K562 (cell line): ENCODE results near the gene MPC2. TPM values are rescaled to one million over a fixed set of nuclear protein-coding genes. Genes with fewer than 3 reads are reported as not detected.

Experiments
- ATF1 ChIP-seq, 2 experiments: fragments of 450-650 bp in 1 of 2; IDR thresholded peaks; 2 replicates each; pipeline ENCODE4 v1.6.1; 2016; ENCODE audit warnings: missing compliant biosample characterization in 1 of 2, missing genetic modification characterization in 1 of 2
- BCL6 ChIP-seq: fragments of 250-450 bp; sonication (Bioruptor Pico); IDR thresholded peaks from 2 replicates; pipeline ENCODE4 v1.4.0; 2020
- C11orf30 ChIP-seq: fragments of 450-650 bp; IDR thresholded peaks from 2 replicates; pipeline ENCODE4 v1.6.1; 2016; ENCODE audit warnings: low read depth, mild to moderate bottlenecking
- CCNT2 ChIP-seq: IDR thresholded peaks from 2 replicates; pipeline ENCODE4 v1.6.1; 2011; ENCODE audit warnings: borderline replicate concordance, low read depth, mild to moderate bottlenecking, moderate library complexity, mixed read lengths, low read length; ENCODE audit not compliant: insufficient read length; ENCODE audit errors: extremely low read depth
- JUN ChIP-seq, 2 experiments: sonication (generic) in 1 of 2; formaldehyde crosslinking in 1 of 2; IDR thresholded peaks; 2 replicates each; pipeline versions ENCODE4 v1.6.1 to v1.8.0; 2012 to 2022; ENCODE audit warnings: borderline replicate concordance in 2 of 2, mild to moderate bottlenecking in 2 of 2, improper control_type of control experiment in 1 of 2, low read depth in 1 of 2, low read length in 1 of 2, missing genetic modification reagents in 1 of 2
- MEF2D ChIP-seq: conservative IDR thresholded peaks from 2 replicates; pipeline ENCODE4 v1.6.1; 2016; ENCODE audit warnings: low read depth, missing genetic modification characterization, missing compliant biosample characterization
- MXI1 ChIP-seq: IDR thresholded peaks from 2 replicates; pipeline ENCODE4 v1.6.1; 2011; ENCODE audit warnings: low read depth, mild to moderate bottlenecking, improper control_type of control experiment, low read length
- NELFE ChIP-seq: IDR thresholded peaks from 2 replicates; pipeline ENCODE4 v1.6.1; 2011; ENCODE audit warnings: mild to moderate bottlenecking; ENCODE audit not compliant: insufficient read depth, insufficient read length
- PHF8 ChIP-seq: fragments of 200-600 bp; sonication (generic); IDR thresholded peaks from 2 replicates; pipeline ENCODE4 v1.6.1; 2012; ENCODE audit warnings: mixed run types, mild to moderate bottlenecking, inconsistent platforms, low read length, moderate library complexity, borderline replicate concordance
- RB1 ChIP-seq: fragments of 450-650 bp; IDR thresholded peaks from 2 replicates; pipeline ENCODE4 v1.6.1; 2017; ENCODE audit warnings: low read depth, mild to moderate bottlenecking
- TCF3 ChIP-seq: sonication (generic); formaldehyde crosslinking; IDR thresholded peaks from 2 replicates; pipeline ENCODE4 v1.4.0; 2020; ENCODE audit warnings: mild to moderate bottlenecking, missing genetic modification reagents
- TOE1 ChIP-seq, 2 experiments: fragments of 450-650 bp in 1 of 2; sonication (generic) in 1 of 2; formaldehyde crosslinking in 1 of 2; IDR thresholded peaks; 2 replicates each; pipeline versions ENCODE4 v1.7.1 to v1.8.0; 2016 to 2022; ENCODE audit warnings: borderline replicate concordance in 2 of 2, mild to moderate bottlenecking in 2 of 2, antibody characterized with exemption in 1 of 2, inconsistent platforms in 1 of 2, low read depth in 1 of 2, missing genetic modification reagents in 1 of 2, moderate library complexity in 1 of 2
- ZC3H8 ChIP-seq: fragments of 450-650 bp; IDR thresholded peaks from 2 replicates; pipeline ENCODE4 v1.6.1; 2017
- ZKSCAN3 ChIP-seq: fragments of 250-450 bp; sonication (Bioruptor Pico); IDR thresholded peaks from 2 replicates; pipeline ENCODE4 v1.4.0; 2020
- ZNF239 ChIP-seq: fragments of 250-450 bp; sonication (Bioruptor Pico); IDR thresholded peaks from 2 replicates; pipeline ENCODE4 v1.4.0; 2020; ENCODE audit warnings: mild to moderate bottlenecking
- ZNF24 ChIP-seq: fragments of 450-650 bp; IDR thresholded peaks from 2 replicates; pipeline ENCODE4 v1.6.1; 2016
- ZNF282 ChIP-seq: sonication (generic); formaldehyde crosslinking; IDR thresholded peaks from 2 replicates; pipeline ENCODE4 v1.8.1; 2023; ENCODE audit warnings: missing genetic modification reagents
- ZNF408 ChIP-seq: fragments of 250-450 bp; sonication (Bioruptor Pico); IDR thresholded peaks from 2 replicates; pipeline ENCODE4 v1.4.0; 2020; ENCODE audit warnings: low read depth, mild to moderate bottlenecking, moderate library complexity
- ZNF584 ChIP-seq: fragments of 200-800 bp; sonication (Bioruptor generic); IDR thresholded peaks from 2 replicates; pipeline ENCODE4 v1.6.1; 2016; ENCODE audit warnings: low read depth, mild to moderate bottlenecking, missing genetic modification characterization, missing compliant biosample characterization
- ZNF77 ChIP-seq: fragments of 250-450 bp; sonication (Bioruptor Pico); IDR thresholded peaks from 2 replicates; pipeline ENCODE4 v1.5.0; 2020
- polyA plus RNA-seq, 8 experiments: library from polyadenylated mRNA; depleted of rRNA in 4 of 8; stranded (reverse) in 5 of 8; unstranded in 3 of 8; fragments of >200 nt; fragmentation: Nextera tagmentation in 2 of 8; fragmentation: Illumina TruSeq in 1 of 8; extraction: Ambion mirVana in 2 of 8; extraction: Trizol in 1 of 8; gene quantifications; 2 replicates each; pipeline versions ENCODE4 v1.2.1 to v1.2.3, GENCODE V29; 2011 to 2014; ENCODE audit warnings: inconsistent platforms in 1 of 8, missing spikeins in 1 of 8
- total RNA-seq, 7 experiments: library from RNA; depleted of rRNA in 6 of 7; stranded (reverse); fragments of >200 nt in 6 of 7; fragmentation: Illumina TruSeq in 2 of 7; extraction: Trizol in 2 of 7; gene quantifications; 2 replicates each; pipeline versions ENCODE4 v1.2.1 to v1.2.3, GENCODE V29; 2011 to 2021; ENCODE audit warnings: low replicate concordance in 1 of 7
- TF ChIP-seq, protein P1 (sequence below): fragments of 250-450 bp; sonication (Bioruptor Pico); IDR thresholded peaks from 2 replicates; pipeline ENCODE4 v1.4.0; 2020
- TF ChIP-seq, protein P2 (sequence below): fragments of 450-650 bp; IDR thresholded peaks from 2 replicates; pipeline ENCODE4 v1.6.1; 2016; ENCODE audit warnings: antibody characterized with exemption
- TF ChIP-seq, protein P3 (sequence below): sonication (generic); formaldehyde crosslinking; IDR thresholded peaks from 2 replicates; pipeline ENCODE4 v1.9.0; 2022; ENCODE audit warnings: mild to moderate bottlenecking, missing genetic modification reagents

Gene MPC2
- total and polyA plus RNA-seq, 9 of the 15 experiments (the other 6 are each of a cell fraction or from before 2014, with no cell fraction given), result 70.7 to 179 (median 144) TPM

DNA sequence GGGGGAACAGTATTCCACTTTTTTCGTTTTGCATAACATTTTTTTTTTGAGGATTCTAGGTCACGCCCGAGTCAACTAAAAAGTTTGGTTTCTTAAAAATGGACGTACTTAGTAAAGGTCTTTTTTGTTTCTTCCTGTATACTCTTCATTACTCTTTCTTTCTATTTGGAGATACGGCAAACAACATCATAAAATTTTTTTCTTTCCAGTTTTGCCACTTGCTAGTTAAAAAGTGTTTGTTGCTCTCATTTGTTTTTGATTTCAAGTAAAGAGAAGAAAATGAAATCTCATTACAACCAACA is 788 bp upstream of the MPC2 start (continued):
- TF ChIP-seq, protein P1, sequence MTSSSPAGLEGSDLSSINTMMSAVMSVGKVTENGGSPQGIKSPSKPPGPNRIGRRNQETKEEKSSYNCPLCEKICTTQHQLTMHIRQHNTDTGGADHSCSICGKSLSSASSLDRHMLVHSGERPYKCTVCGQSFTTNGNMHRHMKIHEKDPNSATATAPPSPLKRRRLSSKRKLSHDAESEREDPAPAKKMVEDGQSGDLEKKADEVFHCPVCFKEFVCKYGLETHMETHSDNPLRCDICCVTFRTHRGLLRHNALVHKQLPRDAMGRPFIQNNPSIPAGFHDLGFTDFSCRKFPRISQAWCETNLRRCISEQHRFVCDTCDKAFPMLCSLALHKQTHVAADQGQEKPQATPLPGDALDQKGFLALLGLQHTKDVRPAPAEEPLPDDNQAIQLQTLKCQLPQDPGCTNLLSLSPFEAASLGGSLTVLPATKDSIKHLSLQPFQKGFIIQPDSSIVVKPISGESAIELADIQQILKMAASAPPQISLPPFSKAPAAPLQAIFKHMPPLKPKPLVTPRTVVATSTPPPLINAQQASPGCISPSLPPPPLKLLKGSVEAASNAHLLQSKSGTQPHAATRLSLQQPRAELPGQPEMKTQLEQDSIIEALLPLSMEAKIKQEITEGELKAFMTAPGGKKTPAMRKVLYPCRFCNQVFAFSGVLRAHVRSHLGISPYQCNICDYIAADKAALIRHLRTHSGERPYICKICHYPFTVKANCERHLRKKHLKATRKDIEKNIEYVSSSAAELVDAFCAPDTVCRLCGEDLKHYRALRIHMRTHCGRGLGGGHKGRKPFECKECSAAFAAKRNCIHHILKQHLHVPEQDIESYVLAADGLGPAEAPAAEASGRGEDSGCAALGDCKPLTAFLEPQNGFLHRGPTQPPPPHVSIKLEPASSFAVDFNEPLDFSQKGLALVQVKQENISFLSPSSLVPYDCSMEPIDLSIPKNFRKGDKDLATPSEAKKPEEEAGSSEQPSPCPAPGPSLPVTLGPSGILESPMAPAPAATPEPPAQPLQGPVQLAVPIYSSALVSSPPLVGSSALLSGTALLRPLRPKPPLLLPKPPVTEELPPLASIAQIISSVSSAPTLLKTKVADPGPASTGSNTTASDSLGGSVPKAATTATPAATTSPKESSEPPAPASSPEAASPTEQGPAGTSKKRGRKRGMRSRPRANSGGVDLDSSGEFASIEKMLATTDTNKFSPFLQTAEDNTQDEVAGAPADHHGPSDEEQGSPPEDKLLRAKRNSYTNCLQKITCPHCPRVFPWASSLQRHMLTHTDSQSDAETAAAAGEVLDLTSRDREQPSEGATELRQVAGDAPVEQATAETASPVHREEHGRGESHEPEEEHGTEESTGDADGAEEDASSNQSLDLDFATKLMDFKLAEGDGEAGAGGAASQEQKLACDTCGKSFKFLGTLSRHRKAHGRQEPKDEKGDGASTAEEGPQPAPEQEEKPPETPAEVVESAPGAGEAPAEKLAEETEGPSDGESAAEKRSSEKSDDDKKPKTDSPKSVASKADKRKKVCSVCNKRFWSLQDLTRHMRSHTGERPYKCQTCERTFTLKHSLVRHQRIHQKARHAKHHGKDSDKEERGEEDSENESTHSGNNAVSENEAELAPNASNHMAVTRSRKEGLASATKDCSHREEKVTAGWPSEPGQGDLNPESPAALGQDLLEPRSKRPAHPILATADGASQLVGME (CRISPR knock-in tag), result no peak
- TF ChIP-seq ATF1 (CRISPR knock-in tag; IDR thresholded peaks at IDR 0.05), result no peak
- TF ChIP-seq ATF1 (tag; IDR thresholded peaks at IDR 0.05), result no peak
- TF ChIP-seq, protein P2, sequence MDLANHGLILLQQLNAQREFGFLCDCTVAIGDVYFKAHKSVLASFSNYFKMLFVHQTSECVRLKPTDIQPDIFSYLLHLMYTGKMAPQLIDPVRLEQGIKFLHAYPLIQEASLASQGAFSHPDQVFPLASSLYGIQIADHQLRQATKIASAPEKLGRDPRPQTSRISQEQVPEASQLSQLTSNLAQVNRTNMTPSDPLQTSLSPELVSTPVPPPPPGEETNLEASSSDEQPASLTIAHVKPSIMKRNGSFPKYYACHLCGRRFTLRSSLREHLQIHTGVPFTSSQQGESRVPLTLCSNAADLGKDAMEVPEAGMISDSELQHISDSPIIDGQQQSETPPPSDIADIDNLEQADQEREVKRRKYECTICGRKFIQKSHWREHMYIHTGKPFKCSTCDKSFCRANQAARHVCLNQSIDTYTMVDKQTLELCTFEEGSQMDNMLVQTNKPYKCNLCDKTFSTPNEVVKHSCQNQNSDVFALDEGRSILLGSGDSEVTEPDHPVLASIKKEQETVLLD, result no peak
- no peak for TF ChIP-seq BCL6
- no peak for TF ChIP-seq C11orf30
- no peak for TF ChIP-seq MXI1
- TF ChIP-seq MEF2D (tag), result no peak
- TF ChIP-seq ZC3H8, result no peak
- no peak for TF ChIP-seq NELFE
- TF ChIP-seq CCNT2, result no peak
- no peak for TF ChIP-seq TCF3
- TF ChIP-seq TOE1 (IDR thresholded peaks at IDR 0.05; ENCODE audit: borderline replicate concordance), result peak; percentile 29; the same call in 1 of the 2 replicates
- TF ChIP-seq TOE1 (CRISPR knock-in tag; IDR thresholded peaks at IDR 0.05; ENCODE audit: borderline replicate concordance, low read depth), result no peak
- no peak for TF ChIP-seq ZNF24
- no peak for TF ChIP-seq ZNF77 (CRISPR knock-in tag)
- TF ChIP-seq RB1, result no peak
- no peak for TF ChIP-seq ZNF408
- no peak for TF ChIP-seq JUN (IDR thresholded peaks at IDR 0.05; ENCODE audit: borderline replicate concordance, low read depth, low read length)
- no peak for TF ChIP-seq JUN (CRISPR knock-in tag; IDR thresholded peaks at IDR 0.05; ENCODE audit: borderline replicate concordance)
- TF ChIP-seq, protein P3, sequence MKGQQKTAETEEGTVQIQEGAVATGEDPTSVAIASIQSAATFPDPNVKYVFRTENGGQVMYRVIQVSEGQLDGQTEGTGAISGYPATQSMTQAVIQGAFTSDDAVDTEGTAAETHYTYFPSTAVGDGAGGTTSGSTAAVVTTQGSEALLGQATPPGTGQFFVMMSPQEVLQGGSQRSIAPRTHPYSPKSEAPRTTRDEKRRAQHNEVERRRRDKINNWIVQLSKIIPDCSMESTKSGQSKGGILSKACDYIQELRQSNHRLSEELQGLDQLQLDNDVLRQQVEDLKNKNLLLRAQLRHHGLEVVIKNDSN (CRISPR knock-in tag), result no peak
- TF ChIP-seq ZNF584, result no peak
- TF ChIP-seq ZKSCAN3 (CRISPR knock-in tag), result no peak
- no peak for TF ChIP-seq PHF8
- no peak; the same call in 1 of the 2 replicates for TF ChIP-seq ZNF239 (CRISPR knock-in tag)
- TF ChIP-seq ZNF282, result no peak
